Sigmoid colon (tissue), 7 donors: ENCODE data around the gene OR10G2. TPM values are rescaled to one million over a fixed set of nuclear protein-coding genes. Genes with fewer than 3 reads are reported as not detected.

Experiments used
- DNase-seq: peaks from one replicate; pipeline ENCODE4 v3.0.0-alpha.2; 2019
- H3K27ac ChIP-seq, 4 donors: fragments of 200-600 bp; sonication (generic); one replicate each; pipeline ENCODE4 v1.5.1; 2016 to 2019; ENCODE audit warnings: mild to moderate bottlenecking in 1 of 4
- H3K27me3 ChIP-seq, 3 donors: fragments of 200-600 bp; sonication (generic); one replicate each; pipeline ENCODE4 v1.5.1; 2019; ENCODE audit warnings: mild to moderate bottlenecking in 1 of 3
- H3K36me3 ChIP-seq, 4 donors: fragments of 200-600 bp; sonication (generic); one replicate each; pipeline ENCODE4 v1.5.1; 2016 to 2019
- H3K4me1 ChIP-seq, 4 donors: fragments of 200-600 bp; sonication (generic); one replicate each; pipeline ENCODE4 v1.5.1; 2017 to 2019
- H3K4me3 ChIP-seq, 4 donors: fragments of 200-600 bp; sonication (generic); one replicate each; pipeline ENCODE4 v1.5.1; 2017 to 2019; ENCODE audit warnings: mild to moderate bottlenecking in 2 of 4, moderate library complexity in 1 of 4
- H3K9me3 ChIP-seq, 4 donors: fragments of 200-600 bp in 3 of 4; sonication (generic) in 3 of 4; one replicate each; pipeline versions ENCODE4 v1.5.1 to v1.6.1; 2013 to 2019
- EP300 ChIP-seq, 4 donors: sonication (generic); formaldehyde crosslinking; IDR thresholded peaks; one replicate each; pipeline ENCODE4 v1.6.1; 2017; ENCODE audit warnings: antibody characterized with exemption in 4 of 4
- POLR2A ChIP-seq, 2 donors: fragments of 450-650 bp; IDR thresholded peaks; one replicate each; pipeline ENCODE4 v1.6.1; 2016; ENCODE audit warnings: antibody characterized with exemption in 2 of 2, mild to moderate bottlenecking in 2 of 2, moderate library complexity in 2 of 2
- POLR2AphosphoS5 ChIP-seq, 4 donors: sonication (generic); formaldehyde crosslinking; IDR thresholded peaks; one replicate each; pipeline ENCODE4 v1.6.1; 2017; ENCODE audit warnings: antibody characterized with exemption in 4 of 4
- WGBS, 2 donors: extraction: QIAGEN DNeasy Blood & Tissue Kit; methylation state at CpG; one replicate each; pipeline ENCODE4 v1.1.7; 2013; 5-methylcytosine and 5-hydroxymethylcytosine counted together
- intact Hi-C: fragments of 100-400 bp; cut with DNase I; formaldehyde crosslinking; loops from one replicate; pipeline ENCODE4 v1.15.1; 2023
- polyA plus RNA-seq, 3 donors: library from polyadenylated mRNA; stranded (reverse); fragments of 200-250 nt; gene quantifications; one replicate each; pipeline ENCODE4 v1.2.3, GENCODE V29; 2013
- total RNA-seq, 4 donors: library from RNA; depleted of rRNA; stranded (reverse); fragments of >200 nt; gene quantifications; one replicate each; pipeline ENCODE4 v1.1.0, GENCODE V29; 2016
- TF ChIP-seq, protein P1 (sequence below), 4 experiments: fragments of 450-650 bp in 3 of 4; fragments of 200-600 bp in 1 of 4; IDR thresholded peaks; one replicate each; pipeline ENCODE4 v1.5.1; 2016 to 2019; ENCODE audit warnings: antibody characterized with exemption in 4 of 4, mild to moderate bottlenecking in 3 of 4, moderate library complexity in 2 of 4
- donor health status: healthy with polysubstance abuse.
- donor health status: Bipolar disorder and iron deficiency.
- donor health status: healthy.

Gene OR10G2
- total and polyA plus RNA-seq, 7 donors, result not detected

- WGBS, 2 donors, result 61 to 63% methylated on average over 2 of the region's 2 CpGs
- Histone ChIP-seq H3K4me3 (no peak overlapping the region), H3K27ac (no peak overlapping the region), H3K36me3 (no peaks in the 10 kb centered on the region), H3K9me3 (peaks cover 0 to 3% (median 0%) of the 10 kb centered on the region in 4 donors), H3K4me1 (no peaks in the 10 kb centered on the region), H3K27me3 (no peaks in the 10 kb centered on the region)
- intact Hi-C loops, result no loop called here
- DNase-seq, result no peak
- no peak for TF ChIP-seq POLR2A (IDR thresholded peaks at IDR 0.05)
- TF ChIP-seq POLR2AphosphoS5 (IDR thresholded peaks at IDR 0.05), result no peak
- TF ChIP-seq, protein P1, sequence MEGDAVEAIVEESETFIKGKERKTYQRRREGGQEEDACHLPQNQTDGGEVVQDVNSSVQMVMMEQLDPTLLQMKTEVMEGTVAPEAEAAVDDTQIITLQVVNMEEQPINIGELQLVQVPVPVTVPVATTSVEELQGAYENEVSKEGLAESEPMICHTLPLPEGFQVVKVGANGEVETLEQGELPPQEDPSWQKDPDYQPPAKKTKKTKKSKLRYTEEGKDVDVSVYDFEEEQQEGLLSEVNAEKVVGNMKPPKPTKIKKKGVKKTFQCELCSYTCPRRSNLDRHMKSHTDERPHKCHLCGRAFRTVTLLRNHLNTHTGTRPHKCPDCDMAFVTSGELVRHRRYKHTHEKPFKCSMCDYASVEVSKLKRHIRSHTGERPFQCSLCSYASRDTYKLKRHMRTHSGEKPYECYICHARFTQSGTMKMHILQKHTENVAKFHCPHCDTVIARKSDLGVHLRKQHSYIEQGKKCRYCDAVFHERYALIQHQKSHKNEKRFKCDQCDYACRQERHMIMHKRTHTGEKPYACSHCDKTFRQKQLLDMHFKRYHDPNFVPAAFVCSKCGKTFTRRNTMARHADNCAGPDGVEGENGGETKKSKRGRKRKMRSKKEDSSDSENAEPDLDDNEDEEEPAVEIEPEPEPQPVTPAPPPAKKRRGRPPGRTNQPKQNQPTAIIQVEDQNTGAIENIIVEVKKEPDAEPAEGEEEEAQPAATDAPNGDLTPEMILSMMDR (IDR thresholded peaks at IDR 0.05), result no peak
- no peak for TF ChIP-seq EP300 (IDR thresholded peaks at IDR 0.05)
Observed at GRCh38 chr14:21671371-21671770, 36.6 kb upstream of the OR10G2 start.

- Histone ChIP-seq H3K27ac (no peak overlapping the region), H3K4me1 (no peaks in the 10 kb centered on the region), H3K36me3 (no peaks in the 10 kb centered on the region), H3K27me3 (no peaks in the 10 kb centered on the region), H3K4me3 (no peak overlapping the region), H3K9me3 (peaks cover 0 to 3% (median 0%) of the 10 kb centered on the region in 4 donors)
- intact Hi-C loops, result no loop called here
- TF ChIP-seq POLR2A (IDR thresholded peaks at IDR 0.05) (no peak), POLR2AphosphoS5 (IDR thresholded peaks at IDR 0.05) (no peak), EP300 (IDR thresholded peaks at IDR 0.05) (no peak)
- TF ChIP-seq, protein P1 (IDR thresholded peaks at IDR 0.05), result no peak
- DNase-seq, result no peak
Observed at GRCh38 chr14:21669284-21669683, 34.5 kb upstream of the OR10G2 start.

DNA sequence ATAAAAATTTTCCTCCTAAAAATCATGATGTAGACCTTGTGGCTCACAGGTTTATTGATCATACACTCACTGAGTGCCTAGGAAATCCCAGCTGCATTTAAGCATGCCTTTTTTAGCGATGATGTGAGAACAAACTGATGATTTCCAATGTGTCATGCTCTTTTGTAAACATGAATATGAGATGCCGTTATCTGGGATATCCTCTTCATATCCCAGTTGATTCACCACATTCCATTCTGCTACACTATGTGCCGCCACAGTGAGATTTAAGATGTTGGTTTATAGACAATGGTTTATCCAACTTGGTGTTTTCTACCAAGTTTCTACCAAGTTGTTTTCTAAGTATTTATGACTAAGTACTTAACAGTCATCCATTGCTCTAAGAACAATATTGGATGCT is 33.6 kb upstream of the OR10G2 start:
- Histone ChIP-seq H3K27ac (no peak overlapping the region), H3K36me3 (no peaks in the 10 kb centered on the region), H3K9me3 (peaks cover 0 to 3% (median 0%) of the 10 kb centered on the region in 4 donors), H3K27me3 (no peaks in the 10 kb centered on the region), H3K4me3 (no peak overlapping the region), H3K4me1 (no peaks in the 10 kb centered on the region)
- intact Hi-C loops, result no loop called here
- TF ChIP-seq POLR2A (IDR thresholded peaks at IDR 0.05), result no peak
- DNase-seq, result no peak
- 80 to 84% methylated on average over 3 of the region's 3 CpGs for WGBS, 2 donors

- Histone ChIP-seq H3K9me3 (no peaks in the 10 kb centered on the region), H3K4me1 (no peaks in the 10 kb centered on the region), H3K27ac (no peak overlapping the region), H3K4me3 (no peak overlapping the region), H3K27me3 (no peaks in the 10 kb centered on the region), H3K36me3 (no peaks in the 10 kb centered on the region)
- no peak for DNase-seq
- intact Hi-C loops, result no loop called here
- TF ChIP-seq, protein P1 (IDR thresholded peaks at IDR 0.05), result no peak
- no peak for TF ChIP-seq POLR2AphosphoS5 (IDR thresholded peaks at IDR 0.05)
- no peak for TF ChIP-seq POLR2A (IDR thresholded peaks at IDR 0.05)
- no peak for TF ChIP-seq EP300 (IDR thresholded peaks at IDR 0.05)
- WGBS, 2 donors, result 55 to 95% methylated on average over 1 of the region's 1 CpG
Observed at GRCh38 chr14:21656980-21657379, 22.2 kb upstream of the OR10G2 start.

- Histone ChIP-seq H3K27ac (no peak overlapping the region), H3K36me3 (no peaks in the 10 kb centered on the region), H3K4me1 (no peaks in the 10 kb centered on the region), H3K9me3 (no peaks in the 10 kb centered on the region), H3K27me3 (no peaks in the 10 kb centered on the region), H3K4me3 (no peak overlapping the region)
- TF ChIP-seq POLR2A (IDR thresholded peaks at IDR 0.05) (no peak), EP300 (IDR thresholded peaks at IDR 0.05) (no peak), POLR2AphosphoS5 (IDR thresholded peaks at IDR 0.05) (no peak)
- TF ChIP-seq, protein P1 (IDR thresholded peaks at IDR 0.05), result no peak
- no peak for DNase-seq
- 88 to 92% methylated on average over 5 of the region's 5 CpGs for WGBS, 2 donors
- intact Hi-C loops, result no loop called here
Observed at GRCh38 chr14:21654215-21654614, 19.5 kb upstream of the OR10G2 start.
